NB4 (cell line): Measurements from ENCODE around the gene NME7.

Experiments used
- TF ChIP-seq, protein P1 (sequence below): IDR thresholded peaks from 2 replicates; pipeline ENCODE4 v1.6.1; 2011; ENCODE audit warnings: low read depth, low read length
- TF ChIP-seq, protein P2 (sequence below): IDR thresholded peaks from one replicate; pipeline ENCODE4 v1.5.1; 2012; ENCODE audit warnings: low read depth, low read length

DNA sequence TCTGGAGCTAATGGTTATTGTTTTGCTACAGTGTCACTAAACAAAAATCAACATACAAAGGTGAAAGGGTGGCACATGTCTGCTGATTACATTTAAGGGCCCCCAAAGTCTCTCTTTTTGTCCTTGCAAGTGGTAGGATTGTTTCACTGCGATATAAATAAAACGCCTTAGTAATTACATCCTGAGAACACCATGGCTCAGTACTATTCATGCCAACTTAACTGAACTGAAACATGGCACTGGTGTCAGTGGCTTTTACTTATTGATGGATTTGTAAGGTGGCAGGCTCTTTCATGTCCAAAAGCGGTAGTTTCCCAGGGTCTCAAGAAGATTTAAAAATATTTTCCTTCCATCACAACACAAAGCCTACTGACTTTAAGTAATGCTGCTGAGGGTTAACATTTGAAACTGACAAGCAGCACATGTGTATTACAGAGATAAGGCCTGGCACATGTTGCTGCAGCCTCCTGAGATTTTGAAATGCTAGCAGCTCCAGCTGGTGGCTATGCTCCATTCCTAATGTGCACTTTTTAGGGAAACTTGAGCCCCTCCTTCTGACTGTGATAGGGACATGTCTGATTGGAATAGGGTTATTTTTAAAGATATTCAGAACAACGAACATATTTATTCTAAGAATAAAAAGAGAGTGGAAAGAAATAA is 174.3 kb downstream of the NME7 start:
- TF ChIP-seq, protein P1, sequence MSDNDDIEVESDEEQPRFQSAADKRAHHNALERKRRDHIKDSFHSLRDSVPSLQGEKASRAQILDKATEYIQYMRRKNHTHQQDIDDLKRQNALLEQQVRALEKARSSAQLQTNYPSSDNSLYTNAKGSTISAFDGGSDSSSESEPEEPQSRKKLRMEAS: peak; percentile 30; the same call in 1 of the 2 replicates
- TF ChIP-seq, protein P2, sequence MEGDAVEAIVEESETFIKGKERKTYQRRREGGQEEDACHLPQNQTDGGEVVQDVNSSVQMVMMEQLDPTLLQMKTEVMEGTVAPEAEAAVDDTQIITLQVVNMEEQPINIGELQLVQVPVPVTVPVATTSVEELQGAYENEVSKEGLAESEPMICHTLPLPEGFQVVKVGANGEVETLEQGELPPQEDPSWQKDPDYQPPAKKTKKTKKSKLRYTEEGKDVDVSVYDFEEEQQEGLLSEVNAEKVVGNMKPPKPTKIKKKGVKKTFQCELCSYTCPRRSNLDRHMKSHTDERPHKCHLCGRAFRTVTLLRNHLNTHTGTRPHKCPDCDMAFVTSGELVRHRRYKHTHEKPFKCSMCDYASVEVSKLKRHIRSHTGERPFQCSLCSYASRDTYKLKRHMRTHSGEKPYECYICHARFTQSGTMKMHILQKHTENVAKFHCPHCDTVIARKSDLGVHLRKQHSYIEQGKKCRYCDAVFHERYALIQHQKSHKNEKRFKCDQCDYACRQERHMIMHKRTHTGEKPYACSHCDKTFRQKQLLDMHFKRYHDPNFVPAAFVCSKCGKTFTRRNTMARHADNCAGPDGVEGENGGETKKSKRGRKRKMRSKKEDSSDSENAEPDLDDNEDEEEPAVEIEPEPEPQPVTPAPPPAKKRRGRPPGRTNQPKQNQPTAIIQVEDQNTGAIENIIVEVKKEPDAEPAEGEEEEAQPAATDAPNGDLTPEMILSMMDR: no peak
